ENCODE measurements around the gene PRKCA. TPM values are rescaled to one million over a fixed set of nuclear protein-coding genes. Genes with fewer than 3 reads are reported as not detected.

The PRKCA gene
- total and polyA plus RNA-seq, 9 of the 15 experiments (the other 6 are each of a cell fraction or from before 2014, with no cell fraction given) = 3.2 to 33.0 (median 17.8) TPM

DNA sequence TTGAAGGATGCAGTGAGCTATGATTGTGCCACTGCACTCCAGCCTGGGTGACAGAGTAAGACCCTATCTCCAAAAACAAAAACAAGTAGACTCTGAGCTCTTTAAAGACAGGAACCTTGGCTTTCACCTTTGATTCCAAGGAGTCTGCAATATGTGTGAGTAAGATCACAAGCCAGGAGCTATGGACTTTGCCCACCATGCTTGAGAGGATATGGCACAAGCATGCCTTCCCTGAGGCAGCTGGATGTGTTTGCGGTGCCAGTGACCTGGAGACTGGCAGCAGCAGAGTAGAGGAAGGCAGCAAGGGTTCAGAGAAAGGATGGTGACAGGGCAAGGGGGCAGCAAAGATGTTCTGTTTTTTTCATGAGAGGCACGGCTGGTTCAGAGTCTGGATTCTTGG is 14.5 kb upstream of the PRKCA start:
- in situ Hi-C loops (cut with MboI) = loop anchor here (10.0 kb wide), 1 partner anchor 277 kb away; no protein-coding TSS in a partner anchor
- no peak for ATAC-seq
- Histone ChIP-seq H3K27me3 (ENCODE audit: control insufficient read depth in 2 of 2, insufficient read depth in 2 of 2, low read length in 2 of 2) (peaks cover 1 to 2% of the 10 kb centered on the region in 2 experiments; a peak in 2 of 5 replicates), H3K9me1 (ENCODE audit: control insufficient read depth, insufficient read depth, low read length) (no peaks in the 10 kb centered on the region), H3K9me3 (replicated peaks; ENCODE audit: control insufficient read depth, insufficient read depth, low read depth, low read length) (no peaks in the 10 kb centered on the region), H3K4me3 (no peak overlapping the region), H3K36me3 (ENCODE audit: control insufficient read depth, insufficient read depth, low read length) (no peaks in the 10 kb centered on the region), H3K27ac (ENCODE audit: extremely low read depth, low read depth, low read length) (no peak overlapping the region), H3K4me2 (ENCODE audit: insufficient read depth, low read length) (no peak overlapping the region), H4K20me1 (replicated peaks; ENCODE audit: control insufficient read depth, insufficient read depth, low read length) (no peaks in the 10 kb centered on the region), H3K9ac (ENCODE audit: insufficient read depth in 1 of 2, low read depth in 2 of 2, low read length in 2 of 2) (no peak overlapping the region), H3K79me2 (ENCODE audit: control insufficient read depth, insufficient read depth, low read length) (no peaks in the 10 kb centered on the region), H2AFZ (ENCODE audit: low read depth, low read length) (no peak overlapping the region), H3K4me1 (replicated peaks in 1 of 2; ENCODE audit: control insufficient read depth in 2 of 2, insufficient read depth in 2 of 2, low read length in 2 of 2) (no peaks in the 10 kb centered on the region; a peak in 2 of 5 replicates)
- no peak for DNase-seq (ENCODE audit: extremely low read depth in 1 of 4, low spot score in 3 of 4)
- 23% methylated on average over 2 of the region's 2 CpGs for WGBS (ENCODE audit: insufficient coverage, low coverage, missing lambda C conversion rate)
- intact Hi-C loops (cut with micrococcal nuclease) = no loop called here
- no peak for FAIRE-seq
- TF ChIP-seq ZNF76 (CRISPR knock-in tag; IDR thresholded peaks at IDR 0.05; ENCODE audit: borderline replicate concordance) (no peak), NFATC3 (IDR thresholded peaks at IDR 0.05) (no peak), TFAP4 (CRISPR knock-in tag; IDR thresholded peaks at IDR 0.05; ENCODE audit: borderline replicate concordance) (no peak), MXI1 (IDR thresholded peaks at IDR 0.05; ENCODE audit: low read depth, low read length) (no peak), FOXJ3 (CRISPR knock-in tag; IDR thresholded peaks at IDR 0.05) (no peak)
- TF ChIP-seq, protein P1, sequence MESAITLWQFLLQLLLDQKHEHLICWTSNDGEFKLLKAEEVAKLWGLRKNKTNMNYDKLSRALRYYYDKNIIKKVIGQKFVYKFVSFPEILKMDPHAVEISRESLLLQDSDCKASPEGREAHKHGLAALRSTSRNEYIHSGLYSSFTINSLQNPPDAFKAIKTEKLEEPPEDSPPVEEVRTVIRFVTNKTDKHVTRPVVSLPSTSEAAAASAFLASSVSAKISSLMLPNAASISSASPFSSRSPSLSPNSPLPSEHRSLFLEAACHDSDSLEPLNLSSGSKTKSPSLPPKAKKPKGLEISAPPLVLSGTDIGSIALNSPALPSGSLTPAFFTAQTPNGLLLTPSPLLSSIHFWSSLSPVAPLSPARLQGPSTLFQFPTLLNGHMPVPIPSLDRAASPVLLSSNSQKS (CRISPR knock-in tag; IDR thresholded peaks at IDR 0.05) = no peak
- POLR2A ChIA-PET = interaction anchor here (0.9 kb wide), 1 partner anchor 8 kb away, joined by 3 read pairs; no protein-coding TSS in a partner anchor
- BruUV-seq (replicated peaks) = no TSS peak
- CTCF ChIA-PET (ENCODE audit: low intra/inter-chr PET ratio) = no interaction called here

Measured in K562 (cell line).